HG02981 (cell line): Measurements from ENCODE around the gene PDCD10.
A peak's percentile ranks its signal among the peaks of the same experiment; 100 is the strongest.

Experiments used
- ATAC-seq: cut with Tn5 transposase; IDR thresholded peaks from one replicate; pipeline ENCODE4 v1.9.1; 2021; ENCODE audit warnings: mild to moderate bottlenecking, moderate library complexity; ENCODE audit not compliant: unreplicated experiment

The PDCD10 gene

DNA sequence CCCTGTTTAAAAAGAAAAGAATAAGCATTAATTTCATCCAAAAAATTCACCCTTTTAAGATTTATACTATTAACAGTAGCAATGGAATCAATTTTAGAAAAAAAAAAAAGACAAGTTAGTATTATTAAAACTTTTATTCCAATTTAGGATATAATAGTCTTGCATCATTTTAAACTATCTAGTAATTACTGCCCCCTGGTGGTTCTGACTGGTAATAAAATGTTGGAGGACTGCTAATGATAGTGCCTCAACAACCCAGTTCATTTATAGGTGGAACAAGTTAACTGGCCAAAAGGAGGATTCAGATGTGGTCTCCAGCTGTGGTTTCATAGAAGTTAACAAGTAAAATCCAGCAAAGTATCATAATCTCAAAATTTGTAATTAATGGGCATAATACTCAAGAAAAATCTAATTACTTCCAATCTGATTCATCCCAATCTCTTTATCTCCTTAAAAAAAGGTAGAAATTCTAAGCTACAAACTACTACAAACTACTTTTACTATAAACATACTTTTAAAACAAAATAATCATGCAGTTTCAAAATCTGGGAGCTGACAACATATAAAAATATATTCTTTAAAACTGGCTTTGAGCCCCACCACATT is 50.2 kb downstream of the PDCD10 start:
- ATAC-seq: peak; percentile 89

DNA sequence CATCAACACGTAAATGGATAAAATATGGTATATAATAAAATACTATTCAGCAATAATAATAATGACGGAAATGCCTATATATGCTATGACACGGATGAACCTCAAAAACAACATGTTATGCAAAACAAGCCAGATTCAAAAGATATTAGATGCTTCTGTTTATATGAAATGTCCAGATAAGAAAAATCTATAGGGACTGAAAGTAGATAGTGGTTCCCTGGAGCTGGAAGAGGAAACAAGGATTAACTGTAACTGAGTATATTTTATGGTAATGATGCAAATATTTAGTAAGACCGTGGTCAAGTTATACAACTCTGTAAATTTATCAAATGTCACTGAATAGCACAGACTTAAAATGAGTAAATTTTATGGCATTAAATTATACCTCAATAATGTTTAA is 55.2 kb downstream of the PDCD10 start:
- no peak for ATAC-seq

DNA sequence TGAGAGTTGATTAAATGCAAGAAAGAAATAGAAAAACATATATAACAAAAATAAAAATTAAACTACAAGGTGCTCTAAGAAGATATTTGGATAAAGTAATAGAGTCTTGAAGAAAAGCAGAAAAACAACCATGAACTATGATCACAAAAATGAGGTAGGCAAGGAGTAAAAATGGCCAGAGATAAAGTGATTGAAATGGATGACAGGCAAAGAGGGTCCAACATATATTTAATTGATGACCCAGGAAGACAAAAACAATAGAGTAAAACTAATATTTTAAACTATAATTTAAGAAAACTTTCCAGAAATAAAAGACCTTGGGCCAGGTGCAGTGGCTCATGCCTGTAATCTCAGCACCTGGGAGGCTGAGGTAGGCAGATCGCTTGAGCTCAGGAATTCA is 58.8 kb downstream of the PDCD10 start:
- no peak for ATAC-seq

DNA sequence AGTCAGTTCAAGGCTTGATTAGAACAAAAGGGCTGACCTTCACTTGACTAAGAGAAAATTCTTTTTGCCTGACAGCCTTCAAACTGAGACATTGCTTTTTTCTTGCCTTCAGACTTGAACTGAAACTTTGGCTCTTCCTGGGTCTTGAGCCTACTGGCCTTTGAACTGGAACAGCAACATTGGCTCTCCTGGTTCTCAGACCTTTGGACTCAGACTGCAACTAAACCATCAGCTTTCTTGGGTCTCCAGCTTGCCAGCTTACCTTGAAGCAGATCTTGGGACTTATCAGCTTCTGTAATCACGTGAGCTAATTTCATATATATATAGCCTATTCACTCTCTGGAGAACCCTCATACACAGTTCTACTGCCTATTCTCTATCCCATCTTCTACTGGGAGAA is 61.5 kb downstream of the PDCD10 start:
- ATAC-seq: no peak

DNA sequence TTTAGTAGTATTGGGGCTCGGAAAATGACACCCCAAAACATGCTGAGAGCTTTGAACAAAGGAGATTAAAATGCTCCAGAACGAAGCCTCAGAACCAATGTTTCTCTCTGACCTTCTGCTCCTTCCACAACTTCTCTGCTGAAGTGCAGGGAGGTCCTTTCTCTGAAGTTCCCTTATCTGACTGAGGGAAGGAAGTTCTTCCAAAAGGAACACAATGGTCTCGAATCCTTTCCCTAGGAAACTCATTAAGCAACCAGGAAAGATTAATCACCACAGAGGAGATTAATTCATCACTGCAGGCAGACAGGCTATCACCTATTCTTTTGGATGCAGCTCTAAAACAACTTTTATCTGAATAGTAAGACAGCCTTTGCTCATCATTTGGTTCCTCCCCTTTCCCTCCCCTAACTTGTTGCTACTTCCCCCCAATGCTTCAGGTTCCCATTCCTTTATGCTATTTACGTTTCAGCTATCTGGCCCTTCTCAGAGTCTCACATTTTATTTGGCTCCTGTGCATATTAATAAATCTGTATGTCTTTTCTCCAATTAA is 62.7 kb downstream of the PDCD10 start:
- ATAC-seq: no peak

DNA sequence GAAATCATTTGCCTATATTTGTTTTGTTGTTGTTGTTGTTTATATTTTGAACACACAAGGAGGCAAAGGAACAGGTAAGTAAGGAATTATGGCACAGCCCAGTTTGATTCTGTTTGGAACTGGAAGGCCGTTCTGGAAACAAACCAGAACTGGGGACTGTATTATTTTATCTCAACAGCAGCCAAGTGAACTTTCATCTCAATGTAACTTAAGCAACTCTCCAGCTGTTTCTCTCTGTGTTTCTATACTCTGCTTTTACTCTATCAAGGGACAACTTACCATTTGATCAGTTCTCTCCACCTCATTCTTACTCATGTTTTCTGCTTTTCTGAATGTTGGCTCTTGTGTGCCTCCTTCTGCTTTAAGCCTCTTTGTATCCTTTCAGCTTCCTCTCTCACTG is 65.0 kb downstream of the PDCD10 start:
- ATAC-seq: no peak

DNA sequence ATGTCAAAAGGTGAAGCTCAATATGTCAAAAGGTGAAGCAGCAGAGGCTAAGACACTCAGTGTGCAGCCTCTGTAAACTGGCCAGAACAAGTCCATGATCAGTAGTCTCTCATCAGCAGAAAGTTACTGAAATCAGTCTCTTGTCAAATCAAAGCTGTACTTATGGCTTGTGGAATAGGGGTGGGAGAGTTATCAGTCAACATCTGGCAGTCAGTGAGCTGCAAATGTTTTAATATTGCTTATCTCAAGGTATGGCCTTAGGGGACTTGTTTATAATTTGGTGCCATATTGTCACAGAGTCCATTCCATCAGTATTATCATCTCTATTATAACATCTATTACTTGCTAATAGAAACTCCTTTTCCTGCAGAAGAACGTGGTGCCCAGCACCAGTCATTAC is 66.0 kb downstream of the PDCD10 start:
- no peak for ATAC-seq

DNA sequence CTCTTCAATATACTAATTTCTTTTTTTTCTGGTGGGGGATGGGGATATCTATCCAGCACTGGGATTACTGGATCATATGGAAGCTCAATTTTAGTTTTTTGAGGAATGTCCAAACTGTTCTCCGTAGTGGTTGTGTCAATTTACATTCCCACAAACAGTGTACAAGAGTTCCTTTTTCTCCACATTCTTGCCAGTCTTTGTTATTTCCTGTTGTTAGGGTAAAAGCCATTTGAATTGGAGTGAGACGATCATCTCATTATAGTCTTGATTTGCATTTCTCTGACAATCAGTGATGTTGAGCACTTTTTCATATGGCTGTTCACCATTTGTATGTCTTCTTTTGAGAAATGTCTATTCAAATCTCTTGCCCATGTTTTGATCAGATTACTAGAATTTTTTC is 68.1 kb downstream of the PDCD10 start:
- ATAC-seq: no peak

DNA sequence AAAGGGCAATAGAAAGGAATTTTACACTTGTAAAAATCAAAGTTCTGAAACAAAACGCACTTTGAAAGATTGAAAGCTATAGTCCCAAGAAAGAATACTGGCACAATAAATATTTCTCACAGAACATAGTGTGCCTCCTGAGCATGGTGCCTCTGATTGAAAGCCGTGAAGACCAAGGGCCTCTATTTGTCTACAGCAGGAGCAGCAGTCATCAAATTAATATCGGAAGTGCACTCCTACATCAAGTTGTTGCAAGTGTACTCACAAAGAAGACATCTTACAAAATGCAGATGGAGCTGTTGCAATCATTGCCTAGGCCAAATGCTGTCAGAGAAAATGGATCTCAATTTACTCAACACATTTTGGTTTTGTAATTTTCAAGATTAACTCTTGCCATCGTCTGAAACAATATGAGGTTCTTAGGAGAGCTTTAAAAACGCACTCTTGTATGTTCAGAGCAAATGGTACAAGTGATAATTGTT is 71.7 kb downstream of the PDCD10 start:
- no peak for ATAC-seq

DNA sequence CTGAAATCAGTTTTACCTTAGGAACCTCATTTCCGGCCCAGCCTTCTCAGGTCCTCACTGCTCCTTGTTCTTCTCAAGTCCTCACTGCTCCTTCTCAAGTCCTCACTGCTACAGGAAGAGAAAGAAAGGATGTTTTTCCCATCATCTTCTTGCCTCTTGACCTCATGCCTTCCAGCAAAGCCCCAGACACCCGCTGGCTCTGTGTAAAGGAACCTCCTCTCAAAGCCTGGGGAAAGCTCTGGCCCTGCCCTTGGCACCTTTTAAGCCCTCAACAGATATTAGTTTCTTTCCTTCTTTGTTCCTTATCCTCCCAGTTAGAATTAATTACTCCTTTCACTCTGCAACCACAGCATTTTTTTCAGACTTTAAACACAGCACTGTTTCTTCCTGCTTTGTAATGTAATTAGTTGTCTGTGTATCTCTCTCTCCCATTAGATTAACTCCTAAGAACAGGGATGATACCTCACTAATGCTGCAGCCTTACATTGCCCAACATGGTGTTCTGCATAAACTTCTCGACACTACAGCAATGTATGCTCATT is 76.9 kb downstream of the PDCD10 start:
- no peak for ATAC-seq

DNA sequence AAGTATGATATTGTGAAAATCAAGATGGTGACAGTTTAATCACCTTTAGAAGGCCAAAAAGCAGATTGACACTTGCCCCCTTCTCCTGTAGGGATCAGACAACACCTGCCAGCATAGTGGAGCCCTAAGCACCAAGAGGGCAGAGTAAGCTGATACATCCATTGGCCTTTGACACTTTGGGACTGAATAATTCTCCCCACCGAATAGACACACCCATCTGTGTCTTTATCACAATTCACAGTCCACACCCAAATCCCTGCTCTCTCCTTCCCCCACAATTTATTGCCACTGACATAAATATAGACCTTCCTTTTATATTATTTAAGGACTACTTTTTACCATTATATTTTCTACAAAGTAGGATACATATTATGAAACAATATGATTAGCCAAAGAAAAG is 77.9 kb downstream of the PDCD10 start:
- no peak for ATAC-seq

DNA sequence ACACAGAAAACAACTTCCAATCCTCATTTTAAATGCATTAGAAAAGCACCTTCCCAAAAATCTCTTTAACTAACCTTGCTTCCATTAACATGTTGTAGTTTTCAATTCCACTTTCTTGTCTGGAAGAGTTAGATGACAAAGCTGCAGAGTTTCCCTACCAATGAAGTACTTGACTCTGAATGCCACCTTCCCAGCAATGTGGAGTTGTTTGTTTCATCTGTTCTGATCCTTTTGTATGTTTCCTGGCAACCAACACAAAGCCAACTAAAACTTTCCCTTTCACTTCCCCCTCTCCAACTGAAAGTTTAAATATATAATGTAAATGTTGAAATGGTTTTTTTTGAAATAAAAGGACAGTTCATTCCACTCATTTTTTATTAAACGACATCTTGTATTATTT is 80.9 kb downstream of the PDCD10 start, which contains the start of gene WDR49:
Gene WDR49 (minus strand): TSS at position 183 of the 400 bp plus-strand sequence. CDS start 517 bp downstream, outside the sequence.
- ATAC-seq: peak; percentile 58

DNA sequence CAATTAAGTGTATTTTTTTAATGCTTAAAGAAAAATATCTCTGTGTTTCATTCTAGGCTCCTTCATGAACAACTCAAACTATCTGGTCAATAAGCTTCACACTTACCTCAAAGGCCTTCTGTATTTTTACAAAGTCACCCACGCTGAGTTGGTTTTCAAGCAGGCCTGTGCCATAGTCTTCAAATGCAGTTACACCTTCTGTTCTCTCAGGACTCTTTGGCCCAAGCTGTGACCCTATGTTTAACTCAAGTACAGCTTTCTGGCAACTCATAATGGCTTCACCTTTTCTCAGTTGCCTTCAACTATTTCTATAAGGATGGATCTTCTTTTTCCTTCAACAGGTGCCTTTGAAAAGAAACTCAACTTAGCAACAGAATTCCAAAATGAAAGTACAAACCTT is 81.5 kb downstream of the PDCD10 start:
- ATAC-seq: no peak

DNA sequence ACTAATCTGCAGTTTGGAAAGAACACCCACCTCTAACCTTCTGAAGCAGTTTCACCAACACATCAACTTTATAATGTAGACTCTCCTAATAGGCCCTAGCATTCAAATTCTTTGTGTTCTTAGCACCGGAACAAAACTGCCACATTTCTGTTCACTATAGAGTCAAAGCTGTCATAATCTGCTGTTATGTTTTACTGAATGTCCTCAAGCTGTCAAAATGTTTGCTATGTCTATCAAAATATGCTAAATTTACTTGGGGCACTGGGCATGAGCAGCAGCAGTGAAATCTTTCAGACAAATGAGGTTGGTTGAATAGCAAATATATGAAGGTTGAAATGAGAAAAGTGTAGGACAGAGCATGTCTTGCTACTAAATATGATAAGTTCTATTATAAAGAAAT is 82.9 kb downstream of the PDCD10 start:
- no peak for ATAC-seq

DNA sequence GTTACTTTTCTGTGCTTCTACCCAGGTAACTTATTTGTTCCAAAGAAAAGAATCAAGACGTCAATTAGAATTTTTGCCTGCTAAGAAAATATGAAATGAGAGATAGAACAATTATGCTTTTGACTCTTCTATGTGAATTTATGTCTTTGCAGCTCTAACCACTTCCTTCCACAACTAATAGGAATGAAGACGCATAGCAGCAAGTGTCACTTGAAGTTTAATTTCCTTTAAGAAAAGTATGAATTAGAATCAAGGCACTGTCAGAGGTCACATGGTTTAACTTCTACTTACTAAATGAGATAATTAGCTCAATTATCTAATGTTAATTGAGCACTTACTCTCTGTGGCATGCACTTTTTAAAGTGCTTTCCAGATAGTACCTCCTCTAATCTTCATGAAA is 84.2 kb downstream of the PDCD10 start:
- ATAC-seq: no peak

DNA sequence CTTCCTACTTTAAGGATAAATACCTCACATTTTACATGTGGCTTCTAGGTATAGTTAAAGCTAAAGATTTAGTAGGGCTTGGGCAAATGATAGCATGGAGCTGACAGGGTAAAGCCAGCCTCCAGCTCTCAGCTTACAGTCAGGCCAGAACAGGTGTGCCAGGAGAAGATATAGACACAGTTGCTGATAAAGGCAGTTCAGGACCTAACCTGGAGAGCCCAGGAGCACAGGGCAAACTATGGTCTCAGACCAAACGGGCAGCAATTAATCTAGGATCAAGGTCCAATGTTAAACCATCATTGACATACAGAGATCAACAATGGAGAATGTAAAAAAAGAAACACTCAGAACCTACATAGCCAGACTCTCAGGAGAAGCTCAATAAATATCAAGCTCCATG is 84.9 kb downstream of the PDCD10 start:
- ATAC-seq: no peak

DNA sequence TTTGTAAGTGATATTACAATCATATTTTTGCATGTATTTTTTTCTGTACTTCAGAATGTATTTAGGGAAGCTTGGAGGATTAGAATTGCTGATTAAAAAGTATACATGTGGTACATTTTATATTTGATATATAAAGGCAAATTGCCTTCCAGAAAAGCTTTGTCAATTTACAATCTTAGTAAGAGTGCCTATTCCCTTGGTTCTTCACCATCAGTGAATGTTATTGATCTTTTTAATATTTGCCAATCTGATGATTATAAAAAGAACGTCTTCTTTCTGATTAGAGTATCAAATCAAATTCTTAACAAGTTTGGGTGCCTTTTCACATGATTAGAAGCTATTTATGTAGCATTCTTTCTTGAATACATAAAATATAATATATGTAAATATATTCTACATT is 90.1 kb downstream of the PDCD10 start:
- no peak for ATAC-seq
